Hepatocyte (in vitro differentiated cells): ENCODE measurements around the gene IRGC. TPM values are rescaled to one million over a fixed set of nuclear protein-coding genes. Genes with fewer than 3 reads are reported as not detected.

Experiments
- DNase-seq: peaks from one replicate; pipeline ENCODE4 v3.0.0-alpha.2; 2016; ENCODE audit warnings: low spot score
- H2AFZ ChIP-seq: fragments of 200-600 bp; sonication (generic); 2 replicates; pipeline ENCODE4 v1.6.0; 2016; ENCODE audit warnings: antibody characterized with exemption, mild to moderate bottlenecking
- H3K27ac ChIP-seq: fragments of 200-600 bp; sonication (generic); 2 replicates; pipeline ENCODE4 v1.5.1; 2016; ENCODE audit warnings: mild to moderate bottlenecking
- H3K27me3 ChIP-seq: fragments of 200-600 bp; sonication (generic); 2 replicates; pipeline ENCODE4 v1.6.1; 2016
- H3K36me3 ChIP-seq: fragments of 200-600 bp; sonication (generic); replicated peaks from 2 replicates; pipeline ENCODE4 v1.5.1; 2016; ENCODE audit warnings: low read depth; ENCODE audit not compliant: insufficient read depth
- H3K4me1 ChIP-seq: fragments of 200-600 bp; sonication (generic); 2 replicates; pipeline ENCODE4 v1.5.1; 2016; ENCODE audit warnings: mild to moderate bottlenecking, moderate library complexity; ENCODE audit not compliant: insufficient read depth
- H3K4me2 ChIP-seq: fragments of 200-600 bp; sonication (generic); 2 replicates; pipeline ENCODE4 v1.6.0; 2016
- H3K4me3 ChIP-seq: fragments of 200-600 bp; sonication (generic); 2 replicates; pipeline ENCODE4 v1.5.1; 2016; ENCODE audit warnings: mild to moderate bottlenecking
- H3K79me2 ChIP-seq: fragments of 200-600 bp; sonication (generic); 2 replicates; pipeline ENCODE4 v1.6.0; 2017; ENCODE audit warnings: mild to moderate bottlenecking
- H3K9me2 ChIP-seq: fragments of 200-600 bp; sonication (generic); replicated peaks from 2 replicates; pipeline ENCODE4 v1.6.0; 2017; ENCODE audit warnings: mild to moderate bottlenecking; ENCODE audit not compliant: insufficient read depth
- H3K9me3 ChIP-seq: fragments of 200-600 bp; sonication (generic); 2 replicates; pipeline ENCODE4 v1.5.1; 2016; ENCODE audit warnings: low read depth, mild to moderate bottlenecking
- H4K20me1 ChIP-seq: fragments of 200-600 bp; sonication (generic); 2 replicates; pipeline ENCODE4 v1.6.0; 2016; ENCODE audit warnings: mild to moderate bottlenecking; ENCODE audit not compliant: insufficient read depth, poor library complexity, severe bottlenecking
- CTCF ChIP-seq: fragments of 200-600 bp; sonication (generic); IDR thresholded peaks from 2 replicates; pipeline ENCODE4 v1.5.1; 2016; ENCODE audit warnings: antibody characterized with exemption, mild to moderate bottlenecking; ENCODE audit not compliant: poor library complexity
- EZH2 ChIP-seq: fragments of 200-600 bp; sonication (generic); IDR thresholded peaks from 2 replicates; pipeline ENCODE4 v1.6.1; 2016; ENCODE audit warnings: antibody characterized with exemption, mild to moderate bottlenecking, borderline replicate concordance
- EZH2phosphoT487 ChIP-seq: fragments of 200-600 bp; sonication (generic); IDR thresholded peaks from one replicate; pipeline ENCODE4 v1.6.1; 2018; ENCODE audit warnings: antibody characterized with exemption, mild to moderate bottlenecking, low read depth, moderate library complexity; ENCODE audit not compliant: unreplicated experiment, severe bottlenecking
- WGBS: methylation state at CpG from one replicate; pipeline ENCODE4 v1.1.6; 2016; ENCODE audit warnings: low lambda C conversion rate; ENCODE audit errors: missing lambda C conversion rate; 5-methylcytosine and 5-hydroxymethylcytosine counted together
- polyA plus RNA-seq: library from polyadenylated mRNA; unstranded; fragments of >200 nt; fragmentation: Nextera tagmentation; extraction: Ambion mirVana; gene quantifications from 2 replicates; pipeline ENCODE4 v1.2.1, GENCODE V29; 2016
- total RNA-seq: library from RNA; depleted of rRNA; stranded (reverse); fragments of >200 nt; gene quantifications from 2 replicates; pipeline ENCODE4 v1.2.3, GENCODE V29; 2014

Gene IRGC
- total and polyA plus RNA-seq, 2 experiments from 2014 or later, result not detected

DNA sequence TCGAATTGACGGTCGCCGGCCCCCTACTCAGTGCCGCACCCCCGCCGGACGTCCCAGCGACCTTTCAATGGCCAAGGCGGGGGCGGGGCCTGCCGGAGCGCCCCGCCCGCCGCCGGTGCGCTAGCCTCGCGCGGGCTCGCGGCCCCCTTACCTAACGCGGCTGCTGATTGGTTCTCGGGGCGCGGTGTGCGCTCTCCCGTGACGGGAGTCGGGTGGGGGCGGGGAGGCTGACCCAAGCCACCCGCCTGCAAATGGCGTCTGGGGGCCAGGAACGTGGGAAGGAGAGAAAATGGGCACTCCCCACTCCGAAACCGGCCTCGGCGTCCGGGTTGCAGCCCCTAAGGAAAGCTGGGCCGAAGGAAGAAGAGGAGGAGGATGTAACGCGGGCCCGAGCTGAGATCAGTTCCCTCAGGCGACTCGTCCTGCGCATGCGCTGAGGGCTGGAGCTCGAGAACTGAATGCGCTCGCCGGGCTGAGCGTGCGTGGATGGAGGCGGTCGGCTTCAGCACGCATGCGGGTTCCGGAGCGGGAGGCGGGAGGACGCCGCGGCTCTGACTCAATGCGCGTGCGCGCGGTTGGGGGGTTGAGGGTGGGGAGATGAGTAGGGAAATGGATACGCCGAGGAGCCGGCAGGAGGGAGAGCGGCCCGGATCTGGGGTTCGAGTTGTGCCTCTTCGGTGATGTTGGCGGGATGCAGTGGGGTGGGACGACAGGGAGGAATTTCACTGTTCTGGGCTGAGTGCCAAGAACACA lies 38.8 kb downstream of the IRGC start, which contains the start of gene SMG9:
Gene SMG9 (minus strand): TSS at position 460 of the 753 bp plus-strand sequence. CDS start 4,221 bp downstream, outside the sequence.
- 1% methylated on average over 60 of the region's 79 CpGs for WGBS
- Histone ChIP-seq H3K4me1 (peaks cover 11% of the 10 kb centered on the region), H3K27ac (peak within 1 kb of the TSS; percentile 99), H3K27me3 (no peaks in the 10 kb centered on the region), H3K36me3 (no peaks in the 10 kb centered on the region), H2AFZ (peak within 1 kb of the TSS; percentile 61), H3K9me3 (no peaks in the 10 kb centered on the region), H3K9me2 (no peaks in the 10 kb centered on the region), H4K20me1 (peaks cover 4% of the 10 kb centered on the region), H3K4me2 (peak within 1 kb of the TSS; percentile 90), H3K4me3 (peak within 1 kb of the TSS; percentile 44), H3K79me2 (peaks cover 32% of the 10 kb centered on the region)
- TF ChIP-seq EZH2phosphoT487, result no peak
- TF ChIP-seq EZH2, result no peak
- TF ChIP-seq CTCF, result no peak
- peak; percentile 99 for DNase-seq

- peaks cover 29% of the 10 kb centered on the region for H3K79me2 ChIP-seq
- peak overlapping the region; percentile 90 for H3K4me2 ChIP-seq
- H2AFZ ChIP-seq, result peak overlapping the region; percentile 31
- H3K4me1 ChIP-seq, result peaks cover 11% of the 10 kb centered on the region
- peak; percentile 87 for DNase-seq
- WGBS, result 2% methylated on average over 28 of the region's 28 CpGs
- peaks cover 4% of the 10 kb centered on the region for H4K20me1 ChIP-seq
- peak overlapping the region; percentile 44 for H3K4me3 ChIP-seq
- H3K9me3 ChIP-seq, result no peaks in the 10 kb centered on the region
- H3K27ac ChIP-seq, result peak overlapping the region; percentile 99
- no peaks in the 10 kb centered on the region for H3K27me3 ChIP-seq
- H3K9me2 ChIP-seq, result no peaks in the 10 kb centered on the region
- TF ChIP-seq CTCF (no peak), EZH2 (no peak), EZH2phosphoT487 (no peak)
- no peaks in the 10 kb centered on the region for H3K36me3 ChIP-seq
Measured at GRCh38 chr19:43755256-43755801, 39.5 kb downstream of the IRGC start.

DNA sequence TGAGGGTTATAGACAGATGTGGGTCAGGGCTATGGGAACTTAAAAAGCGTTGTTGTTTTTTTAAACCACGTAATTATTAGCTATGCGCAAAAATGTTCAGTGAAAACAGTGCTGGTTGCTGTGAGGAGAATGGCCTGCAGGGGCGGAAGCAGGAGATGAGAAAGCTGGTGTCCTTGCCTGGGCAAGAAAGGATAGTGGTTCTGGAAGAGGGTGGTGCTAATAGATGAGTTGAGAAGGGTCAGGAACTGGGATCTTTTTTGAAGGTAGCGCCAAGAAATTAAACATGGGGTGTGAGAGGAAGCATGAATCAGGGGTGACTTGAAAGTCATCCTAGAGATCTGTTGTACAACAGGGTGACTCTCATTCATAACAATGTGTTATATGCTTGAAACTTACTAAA lies 43.6 kb downstream of the IRGC start:
- no peaks in the 10 kb centered on the region for H3K9me3 ChIP-seq
- H3K27me3 ChIP-seq, result no peaks in the 10 kb centered on the region
- no peak overlapping the region for H3K4me2 ChIP-seq
- no peaks in the 10 kb centered on the region for H4K20me1 ChIP-seq
- H3K4me3 ChIP-seq, result no peak overlapping the region
- no peaks in the 10 kb centered on the region for H3K79me2 ChIP-seq
- DNase-seq, result no peak
- no peak overlapping the region for H2AFZ ChIP-seq
- H3K36me3 ChIP-seq, result no peaks in the 10 kb centered on the region
- H3K4me1 ChIP-seq, result no peaks in the 10 kb centered on the region
- no peaks in the 10 kb centered on the region for H3K9me2 ChIP-seq
- no peak overlapping the region for H3K27ac ChIP-seq
- no peak for TF ChIP-seq EZH2
- TF ChIP-seq EZH2phosphoT487, result no peak
- no peak for TF ChIP-seq CTCF
- 76% methylated on average over 5 of the region's 5 CpGs for WGBS
